ENCODE measurements around the gene POLDIP3. TPM values are rescaled to one million over a fixed set of nuclear protein-coding genes. Genes with fewer than 3 reads are reported as not detected.
A peak's percentile ranks its signal among the peaks of the same experiment; 100 is the strongest.

POLDIP3 gene
- total RNA-seq, 1 experiment from 2014 or later = 51.3 TPM

- ChIA-PET CTCF (interaction anchor here (0.5 to 3.2 kb wide), 11 partner anchors 8 to 468 kb away, joined by 3 to 18 read pairs (median 3); no protein-coding TSS in a partner anchor), POLR2A (interaction anchor here (0.9 to 4.2 kb wide), 9 partner anchors 8 to 412 kb away, joined by 3 to 44 read pairs (median 3); partner anchors contain the start of gene CYB5R3)
- peak overlapping the region; percentile 93 for H3K27ac Mint-ChIP-seq (ENCODE audit: low read depth, unreplicated experiment)
- H3K27me3 Mint-ChIP-seq (ENCODE audit: insufficient read depth, unreplicated experiment) = no peaks in the 10 kb centered on the region
- TF ChIP-seq CTCF (IDR thresholded peaks at IDR 0.05; ENCODE audit: unreplicated experiment) = no peak
- H3K4me1 Mint-ChIP-seq (ENCODE audit: insufficient read depth, unreplicated experiment) = peaks cover 22% of the 10 kb centered on the region
- intact Hi-C loops (cut with micrococcal nuclease) = no loop called here
- no peaks in the 10 kb centered on the region for H3K9me3 Mint-ChIP-seq (ENCODE audit: unreplicated experiment)
- no TSS peak for BruUV-seq (replicated peaks)
- DNase-seq (ENCODE audit: unreplicated experiment) = no peak
- H3K36me3 Mint-ChIP-seq (ENCODE audit: insufficient read depth, unreplicated experiment) = peaks cover 41% of the 10 kb centered on the region
- peak overlapping the region; percentile 50 for H3K4me3 Mint-ChIP-seq (ENCODE audit: unreplicated experiment)
Measured at GRCh38 chr22:42622061-42622710, 7.5 kb upstream of the POLDIP3 start.

GRCh38 chr22:42621505-42622002 is 6.9 kb upstream of the POLDIP3 start:
- Mint-ChIP-seq H3K27ac (ENCODE audit: low read depth, unreplicated experiment) (peak overlapping the region; percentile 93), H3K36me3 (ENCODE audit: insufficient read depth, unreplicated experiment) (peaks cover 36% of the 10 kb centered on the region), H3K4me3 (ENCODE audit: unreplicated experiment) (peak overlapping the region; percentile 50), H3K9me3 (ENCODE audit: unreplicated experiment) (no peaks in the 10 kb centered on the region), H3K4me1 (ENCODE audit: insufficient read depth, unreplicated experiment) (peaks cover 22% of the 10 kb centered on the region), H3K27me3 (ENCODE audit: insufficient read depth, unreplicated experiment) (no peaks in the 10 kb centered on the region)
- peak; percentile 87 for TF ChIP-seq CTCF (IDR thresholded peaks at IDR 0.05; ENCODE audit: unreplicated experiment)
- CTCF ChIA-PET = interaction anchor here (0.6 to 3.2 kb wide), 25 partner anchors 8 to 520 kb away, joined by 3 to 18 read pairs (median 3); partner anchors contain the start of gene CYB5R3
- intact Hi-C loops (cut with micrococcal nuclease) = loop anchor here (1.0 to 2.0 kb wide), 4 partner anchors 27 to 469 kb away; partner anchors contain the start of gene CYB5R3
- BruUV-seq (replicated peaks) = no TSS peak
- peak; percentile 76 for DNase-seq (ENCODE audit: unreplicated experiment)
- POLR2A ChIA-PET = interaction anchor here (0.5 to 4.2 kb wide), 16 partner anchors 8 to 412 kb away, joined by 3 to 44 read pairs (median 4); partner anchors contain the start of genes ARFGAP3 and CYB5R3

GRCh38 chr22:42620084-42620483 is 5.4 kb upstream of the POLDIP3 start:
- ChIA-PET CTCF (interaction anchor here (0.7 to 3.2 kb wide), 5 partner anchors 13 to 296 kb away, joined by 3 to 18 read pairs (median 3); no protein-coding TSS in a partner anchor), POLR2A (interaction anchor here (1.3 to 4.2 kb wide), 4 partner anchors 16 to 35 kb away, joined by 8 to 44 read pairs (median 19); partner anchors contain the start of gene CYB5R3)
- TF ChIP-seq CTCF (IDR thresholded peaks at IDR 0.05; ENCODE audit: unreplicated experiment) = no peak
- no peaks in the 10 kb centered on the region for H3K9me3 Mint-ChIP-seq (ENCODE audit: unreplicated experiment)
- peaks cover 30% of the 10 kb centered on the region for H3K4me1 Mint-ChIP-seq (ENCODE audit: insufficient read depth, unreplicated experiment)
- H3K4me3 Mint-ChIP-seq (ENCODE audit: unreplicated experiment) = peak overlapping the region; percentile 50
- intact Hi-C loops (cut with micrococcal nuclease) = loop anchor here (2.0 kb wide), 2 partner anchors 29 to 339 kb away; partner anchors contain the start of gene CYB5R3
- DNase-seq (ENCODE audit: unreplicated experiment) = no peak
- peaks cover 30% of the 10 kb centered on the region for H3K36me3 Mint-ChIP-seq (ENCODE audit: insufficient read depth, unreplicated experiment)
- peak overlapping the region; percentile 93 for H3K27ac Mint-ChIP-seq (ENCODE audit: low read depth, unreplicated experiment)
- BruUV-seq (replicated peaks) = no TSS peak
- H3K27me3 Mint-ChIP-seq (ENCODE audit: insufficient read depth, unreplicated experiment) = no peaks in the 10 kb centered on the region

All from MCF 10A (cell line).